AG04449 (cell line): ENCODE data around the gene CYYR1.

Source experiments
- CTCF ChIA-PET: fragments of 350-600 bp; formaldehyde crosslinking; extraction: SDS; loops from one replicate; lab custom pipeline; 2021; ENCODE audit warnings: antibody characterized with exemption; lab: Yijun Ruan, JAX
- POLR2A ChIA-PET: fragments of 400-600, 350-600 bp; formaldehyde crosslinking; extraction: SDS; loops from one replicate; lab custom pipeline; 2020; ENCODE audit warnings: antibody characterized with exemption, inconsistent platforms; lab: Yijun Ruan, JAX
- DNase-seq: peaks from one replicate; pipeline ENCODE4 v3.0.0-alpha.2; 2010; ENCODE audit warnings: low read depth, low spot score
- H3K4me3 ChIP-seq: 2 replicates; pipeline ENCODE4 v1.5.1; 2011; ENCODE audit warnings: low read depth, mild to moderate bottlenecking, control low read depth, low read length
- TF ChIP-seq, protein P1 (sequence below): IDR thresholded peaks from one replicate; pipeline ENCODE4 v1.5.1; 2011; ENCODE audit warnings: mild to moderate bottlenecking, moderate library complexity, low read length, control low read depth, inconsistent platforms; ENCODE audit not compliant: insufficient read depth; ENCODE audit errors: missing control alignments

The CYYR1 gene

DNA sequence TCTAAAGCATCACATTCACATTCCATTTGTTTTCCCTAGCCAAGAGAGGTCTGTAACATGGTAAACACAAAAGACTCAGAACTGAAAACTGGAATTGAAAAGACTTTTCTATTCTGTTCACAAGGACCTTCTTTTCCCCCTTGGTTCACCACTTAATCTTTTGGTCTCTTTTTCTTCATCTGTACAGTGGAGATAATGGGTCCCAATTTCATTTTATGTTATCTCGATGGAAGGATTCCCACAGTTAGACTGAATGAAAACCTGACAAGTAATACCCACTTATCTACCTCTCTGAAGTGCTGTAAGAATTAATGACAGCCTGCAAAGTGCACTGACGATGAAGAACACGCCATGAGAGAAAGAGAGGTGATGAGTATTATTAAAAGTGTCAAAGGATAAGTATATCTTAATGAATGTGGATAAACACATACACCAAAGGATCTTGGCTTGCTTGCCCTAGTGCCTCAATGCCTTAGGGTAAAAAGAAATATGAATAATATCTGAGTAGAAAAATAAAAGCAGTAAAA lies 71.5 kb downstream of the CYYR1 start:
- POLR2A ChIA-PET: no interaction called here
- no peak overlapping the region for H3K4me3 ChIP-seq
- CTCF ChIA-PET: no interaction called here
- TF ChIP-seq, protein P1, sequence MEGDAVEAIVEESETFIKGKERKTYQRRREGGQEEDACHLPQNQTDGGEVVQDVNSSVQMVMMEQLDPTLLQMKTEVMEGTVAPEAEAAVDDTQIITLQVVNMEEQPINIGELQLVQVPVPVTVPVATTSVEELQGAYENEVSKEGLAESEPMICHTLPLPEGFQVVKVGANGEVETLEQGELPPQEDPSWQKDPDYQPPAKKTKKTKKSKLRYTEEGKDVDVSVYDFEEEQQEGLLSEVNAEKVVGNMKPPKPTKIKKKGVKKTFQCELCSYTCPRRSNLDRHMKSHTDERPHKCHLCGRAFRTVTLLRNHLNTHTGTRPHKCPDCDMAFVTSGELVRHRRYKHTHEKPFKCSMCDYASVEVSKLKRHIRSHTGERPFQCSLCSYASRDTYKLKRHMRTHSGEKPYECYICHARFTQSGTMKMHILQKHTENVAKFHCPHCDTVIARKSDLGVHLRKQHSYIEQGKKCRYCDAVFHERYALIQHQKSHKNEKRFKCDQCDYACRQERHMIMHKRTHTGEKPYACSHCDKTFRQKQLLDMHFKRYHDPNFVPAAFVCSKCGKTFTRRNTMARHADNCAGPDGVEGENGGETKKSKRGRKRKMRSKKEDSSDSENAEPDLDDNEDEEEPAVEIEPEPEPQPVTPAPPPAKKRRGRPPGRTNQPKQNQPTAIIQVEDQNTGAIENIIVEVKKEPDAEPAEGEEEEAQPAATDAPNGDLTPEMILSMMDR: no peak
- DNase-seq: no peak

DNA sequence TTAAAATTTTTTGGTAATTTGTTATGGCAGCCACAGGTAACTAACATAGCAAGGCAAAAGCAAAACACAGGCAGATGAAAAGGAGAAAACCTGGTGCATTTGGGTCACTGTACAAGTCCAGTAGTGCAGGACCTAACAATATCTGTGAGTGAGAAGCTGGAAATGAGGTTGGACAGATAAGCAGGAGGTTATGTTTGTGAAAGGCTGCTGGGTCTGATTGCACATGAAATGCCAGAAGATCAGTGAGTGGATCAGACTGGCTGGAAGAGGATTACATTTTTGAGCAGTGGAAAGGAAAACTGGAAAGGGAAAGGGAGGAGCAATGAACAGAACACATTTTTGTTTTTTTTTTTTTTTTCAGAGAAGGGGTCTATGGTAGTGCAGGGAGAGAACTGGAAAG lies 73.6 kb downstream of the CYYR1 start:
- POLR2A ChIA-PET: no interaction called here
- DNase-seq: no peak
- CTCF ChIA-PET: no interaction called here
- no peak overlapping the region for H3K4me3 ChIP-seq
- TF ChIP-seq, protein P1: no peak

DNA sequence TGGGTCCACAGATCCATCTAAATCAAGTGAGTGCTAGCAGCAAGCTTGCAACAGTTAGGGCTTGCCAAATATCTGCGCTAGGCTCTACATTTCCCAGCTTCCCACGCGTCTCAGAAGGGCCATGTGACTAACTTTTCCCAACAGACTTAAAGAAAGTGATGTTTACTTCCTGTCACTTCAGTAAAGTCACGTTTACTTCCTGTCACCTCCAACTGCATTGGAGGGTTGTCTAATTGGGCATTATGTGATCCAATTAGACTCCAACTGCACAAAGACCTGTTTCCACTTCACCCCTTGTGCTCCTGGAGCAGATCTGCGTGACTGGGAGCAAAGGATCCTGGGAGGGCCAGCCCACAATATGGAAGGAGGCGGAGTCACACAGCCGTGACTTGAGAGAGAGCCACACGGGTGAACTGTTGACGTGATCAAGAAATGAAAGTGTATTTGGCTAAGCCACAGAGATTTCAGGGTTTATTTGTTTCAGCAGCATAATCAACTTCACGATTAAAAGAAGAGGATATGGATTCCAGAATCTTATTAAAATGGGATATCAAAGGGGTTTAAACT lies 77.7 kb downstream of the CYYR1 start:
- DNase-seq: no peak
- CTCF ChIA-PET: no interaction called here
- TF ChIP-seq, protein P1: no peak
- POLR2A ChIA-PET: no interaction called here
- H3K4me3 ChIP-seq: no peak overlapping the region

DNA sequence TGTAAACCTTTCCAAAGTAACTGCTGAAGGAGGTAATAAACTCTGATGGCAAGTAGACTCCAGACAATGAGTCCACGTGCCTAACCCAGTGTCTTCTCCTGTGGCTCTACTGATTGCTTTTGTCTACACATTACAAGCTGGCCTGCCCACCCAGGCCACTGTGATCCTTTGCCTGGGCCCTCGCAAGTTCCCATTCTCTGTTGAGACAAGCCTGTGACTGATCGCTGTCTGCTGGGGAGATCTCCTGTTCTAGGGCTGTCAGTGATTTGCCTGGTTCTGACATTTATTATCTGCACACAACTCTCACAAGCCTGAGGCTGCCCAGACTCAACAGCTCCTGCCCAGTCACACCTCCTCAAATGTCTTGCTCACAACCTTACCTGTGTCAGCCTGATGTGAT lies 81.4 kb downstream of the CYYR1 start:
- CTCF ChIA-PET: no interaction called here
- TF ChIP-seq, protein P1: no peak
- H3K4me3 ChIP-seq: no peak overlapping the region
- no peak for DNase-seq
- POLR2A ChIA-PET: no interaction called here

DNA sequence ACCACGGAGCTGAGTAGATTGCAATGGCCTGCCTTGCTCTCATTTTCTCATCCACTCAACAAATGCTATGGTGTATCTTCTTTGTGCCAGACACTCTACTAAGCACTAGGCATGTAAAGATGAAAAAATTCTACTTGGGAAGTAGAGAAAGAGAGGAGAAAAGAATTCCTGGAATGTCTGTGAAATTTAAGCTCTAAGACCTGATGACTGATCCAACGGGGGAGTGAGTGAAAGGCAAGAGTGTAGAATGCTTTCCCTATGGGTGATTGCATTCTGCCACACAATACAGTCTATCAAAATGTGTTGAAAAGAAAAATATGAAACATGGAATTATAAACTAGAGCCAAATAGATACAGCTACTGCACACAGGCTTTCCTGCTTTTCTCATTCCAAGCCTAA lies 82.3 kb downstream of the CYYR1 start:
- TF ChIP-seq, protein P1: no peak
- DNase-seq: no peak
- no peak overlapping the region for H3K4me3 ChIP-seq
- POLR2A ChIA-PET: no interaction called here
- CTCF ChIA-PET: no interaction called here

DNA sequence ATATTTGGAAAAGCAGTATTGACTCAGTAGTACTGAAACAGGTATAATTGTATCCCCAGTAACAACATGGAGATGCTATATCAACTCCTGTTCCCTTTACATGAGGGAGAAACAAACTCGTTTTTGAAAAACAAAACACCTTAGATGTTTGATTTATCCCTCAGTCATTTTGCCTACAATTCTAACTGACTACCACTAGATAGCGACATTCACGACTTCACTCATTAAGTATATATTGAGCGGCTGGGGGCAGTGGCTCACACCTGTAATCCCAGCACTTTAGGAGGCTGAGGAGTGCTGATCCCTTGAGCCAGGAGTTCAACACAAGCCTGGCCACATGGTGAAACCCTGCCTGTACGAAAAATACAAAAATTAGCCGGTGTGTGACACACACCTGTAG lies 83.3 kb downstream of the CYYR1 start:
- ChIA-PET POLR2A (no interaction called here), CTCF (no interaction called here)
- H3K4me3 ChIP-seq: no peak overlapping the region
- TF ChIP-seq, protein P1: no peak
- DNase-seq: no peak
